PC-3 (cell line): ENCODE results near the gene RPL5.

Experiments used
- EZH2 ChIP-seq: fragments of 300-600 bp; sonication (generic); IDR thresholded peaks from one replicate; pipeline ENCODE4 v1.6.1; 2017; ENCODE audit warnings: antibody characterized with exemption, mild to moderate bottlenecking, low read length; ENCODE audit not compliant: unreplicated experiment
- TF ChIP-seq, protein P1 (sequence below): fragments of 300-600 bp; sonication (generic); conservative IDR thresholded peaks from 2 replicates; pipeline ENCODE4 v1.5.1; 2017; ENCODE audit warnings: antibody characterized with exemption, low read depth, mild to moderate bottlenecking, low read length

DNA sequence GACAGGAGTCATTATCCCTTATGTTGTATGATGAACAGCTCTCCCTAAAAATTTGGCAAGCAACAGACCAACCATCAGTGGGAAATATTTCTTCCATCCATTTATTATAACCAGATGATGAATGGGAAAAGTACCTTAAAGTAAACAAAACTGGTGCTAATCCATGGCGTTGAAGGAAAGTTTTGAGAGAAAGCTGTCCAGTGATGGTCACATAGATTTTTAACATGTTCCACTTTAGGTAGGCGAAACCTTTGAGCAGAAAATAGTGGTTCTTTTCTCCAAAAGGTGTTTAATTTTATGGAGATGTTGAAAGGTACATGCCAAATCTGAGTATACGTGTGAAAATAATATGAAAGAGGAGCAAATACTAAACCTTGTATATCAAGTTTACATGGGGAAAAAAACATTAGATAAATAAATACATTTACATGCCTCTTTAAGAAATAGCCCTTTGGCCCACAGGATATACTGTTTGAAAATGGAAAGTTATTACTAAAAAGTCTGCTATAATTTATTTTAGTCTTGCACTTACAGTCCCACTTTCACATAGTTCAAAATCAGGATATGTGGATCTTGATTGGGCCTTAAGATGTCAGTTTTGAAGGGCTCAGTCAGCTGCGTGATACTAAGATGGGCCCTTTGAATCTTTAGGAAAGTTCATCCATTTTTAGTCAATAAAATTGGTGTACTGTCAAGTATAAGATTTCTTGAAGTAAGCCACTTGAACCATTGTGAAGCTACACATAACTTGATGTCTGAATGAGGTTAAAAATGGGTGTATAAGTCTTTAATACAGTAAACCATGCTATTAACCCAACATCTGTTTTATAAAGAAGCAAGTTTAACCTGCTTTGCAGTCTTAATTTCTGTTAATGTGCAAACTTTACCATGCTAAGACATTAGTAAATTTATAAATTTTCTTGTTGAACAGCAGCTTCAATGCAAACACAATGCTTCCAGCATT, 10.5 kb downstream of the RPL5 start:
- TF ChIP-seq, protein P1, sequence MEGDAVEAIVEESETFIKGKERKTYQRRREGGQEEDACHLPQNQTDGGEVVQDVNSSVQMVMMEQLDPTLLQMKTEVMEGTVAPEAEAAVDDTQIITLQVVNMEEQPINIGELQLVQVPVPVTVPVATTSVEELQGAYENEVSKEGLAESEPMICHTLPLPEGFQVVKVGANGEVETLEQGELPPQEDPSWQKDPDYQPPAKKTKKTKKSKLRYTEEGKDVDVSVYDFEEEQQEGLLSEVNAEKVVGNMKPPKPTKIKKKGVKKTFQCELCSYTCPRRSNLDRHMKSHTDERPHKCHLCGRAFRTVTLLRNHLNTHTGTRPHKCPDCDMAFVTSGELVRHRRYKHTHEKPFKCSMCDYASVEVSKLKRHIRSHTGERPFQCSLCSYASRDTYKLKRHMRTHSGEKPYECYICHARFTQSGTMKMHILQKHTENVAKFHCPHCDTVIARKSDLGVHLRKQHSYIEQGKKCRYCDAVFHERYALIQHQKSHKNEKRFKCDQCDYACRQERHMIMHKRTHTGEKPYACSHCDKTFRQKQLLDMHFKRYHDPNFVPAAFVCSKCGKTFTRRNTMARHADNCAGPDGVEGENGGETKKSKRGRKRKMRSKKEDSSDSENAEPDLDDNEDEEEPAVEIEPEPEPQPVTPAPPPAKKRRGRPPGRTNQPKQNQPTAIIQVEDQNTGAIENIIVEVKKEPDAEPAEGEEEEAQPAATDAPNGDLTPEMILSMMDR = no peak
- TF ChIP-seq EZH2 = no peak
